H1 (cell line): ENCODE data around the gene PLXNB3. TPM values are rescaled to one million over a fixed set of nuclear protein-coding genes. Genes with fewer than 3 reads are reported as not detected.
A peak's percentile ranks its signal among the peaks of the same experiment; 100 is the strongest.
"Not testable (repeated sequence)": the region's sequence is repeated elsewhere in the genome, so short reads cannot be mapped to it uniquely, and the experiment has no call there.

ENCODE experiments used
- CTCF ChIA-PET: fragments of 300-600 bp; sonication (Branson Sonifier 250); formaldehyde crosslinking; loops from one replicate; lab custom pipeline; 2021; ENCODE audit not compliant: partially characterized antibody; lab: Charles Lee
- POLR2A ChIA-PET: fragments of 300-600 bp; sonication (Branson Sonifier 250); formaldehyde crosslinking; loops from one replicate; lab custom pipeline; 2021; ENCODE audit warnings: inconsistent platforms; ENCODE audit not compliant: partially characterized antibody; lab: Charles Lee
- DNase-seq, 2 experiments: peaks; one replicate each; pipeline versions ENCODE4 v3.0.0 to v3.0.0-alpha.2; 2010 to 2022; ENCODE audit warnings: low spot score in 2 of 2, low read depth in 1 of 2, mixed read lengths in 1 of 2
- FAIRE-seq: peaks from 2 replicates; lab custom pipeline; 2011; peaks lifted over from hg19 to GRCh38; lab: Jason Lieb, UNC
- H2AFZ ChIP-seq: 2 replicates; pipeline ENCODE4 v1.8.1; 2012; ENCODE audit warnings: low read length, inconsistent platforms
- H2AK5ac ChIP-seq: 2 replicates; pipeline ENCODE4 v1.6.1; 2013; ENCODE audit warnings: low read depth, low read length
- H2BK120ac ChIP-seq: replicated peaks from 2 replicates; pipeline ENCODE3; 2013; ENCODE audit warnings: low read depth, low read length, inconsistent platforms
- H2BK12ac ChIP-seq: 2 replicates; pipeline ENCODE4 v1.6.1; 2013; ENCODE audit warnings: low read depth, low read length
- H2BK15ac ChIP-seq: 2 replicates; pipeline ENCODE4 v1.6.1; 2013; ENCODE audit warnings: low read length
- H2BK20ac ChIP-seq: 2 replicates; pipeline ENCODE4 v1.6.1; 2013; ENCODE audit warnings: low read length
- H2BK5ac ChIP-seq: 2 replicates; pipeline ENCODE4 v1.6.1; 2013; ENCODE audit warnings: low read depth, low read length
- H3K14ac ChIP-seq: 2 replicates; pipeline ENCODE4 v1.6.1; 2013; ENCODE audit warnings: inconsistent platforms; ENCODE audit not compliant: insufficient read length
- H3K18ac ChIP-seq: 2 replicates; pipeline ENCODE4 v1.6.1; 2013; ENCODE audit warnings: low read length; ENCODE audit errors: extremely low read depth
- H3K23ac ChIP-seq: 2 replicates; pipeline ENCODE4 v1.6.1; 2013; ENCODE audit warnings: inconsistent platforms; ENCODE audit not compliant: insufficient read length
- H3K23me2 ChIP-seq: 2 replicates; pipeline ENCODE4 v1.6.1; 2013; ENCODE audit warnings: low read depth, low read length
- H3K27ac ChIP-seq: 2 replicates; pipeline ENCODE4 v1.6.1; 2011; ENCODE audit warnings: low read depth, low read length, inconsistent platforms
- H3K27me3 ChIP-seq, 4 experiments: replicated peaks in 1 of 4; 1 replicate in 1 of 4; 2 replicates in 3 of 4; pipeline versions ENCODE4 v1.6.1 to v1.8.1; 2011 to 2013; ENCODE audit warnings: low read length in 3 of 4, mild to moderate bottlenecking in 3 of 4, inconsistent platforms in 2 of 4, mixed read lengths in 2 of 4, moderate library complexity in 1 of 4; ENCODE audit not compliant: control insufficient read depth in 3 of 4, insufficient read depth in 3 of 4; ENCODE audit errors: extremely low read depth in 1 of 4
- H3K36me3 ChIP-seq, 4 experiments: 2 replicates each; pipeline versions ENCODE4 v1.6.1 to v1.8.1; 2011 to 2013; ENCODE audit warnings: mild to moderate bottlenecking in 4 of 4, low read length in 3 of 4, moderate library complexity in 2 of 4, control low read depth in 1 of 4, inconsistent platforms in 1 of 4; ENCODE audit not compliant: insufficient read depth in 4 of 4, control insufficient read depth in 2 of 4
- H3K4ac ChIP-seq: replicated peaks from 2 replicates; pipeline ENCODE3; 2013; ENCODE audit warnings: low read length, low read depth, mixed read lengths, inconsistent platforms; ENCODE audit not compliant: insufficient read length
- H3K4me1 ChIP-seq, 4 experiments: replicated peaks in 1 of 4; 1 replicate in 1 of 4; 2 replicates in 3 of 4; pipeline versions ENCODE4 v1.6.1 to v1.8.1; 2011 to 2013; ENCODE audit warnings: low read length in 3 of 4, inconsistent platforms in 2 of 4, mixed read lengths in 1 of 4; ENCODE audit not compliant: insufficient read depth in 4 of 4, control insufficient read depth in 3 of 4
- H3K4me2 ChIP-seq, 2 experiments: 2 replicates each; pipeline versions ENCODE4 v1.6.1 to v1.8.1; 2011 to 2013; ENCODE audit warnings: low read depth in 2 of 2, low read length in 2 of 2, control low read depth in 1 of 2, inconsistent platforms in 1 of 2, mild to moderate bottlenecking in 1 of 2; ENCODE audit not compliant: insufficient read depth in 1 of 2
- H3K4me3 ChIP-seq, 4 experiments: fragments of 200-600, 300-600 bp in 1 of 4; sonication (generic), shearing (Covaris generic), sonication (Bioruptor Twin) in 1 of 4; 2 replicates each; pipeline versions ENCODE4 v1.5.1 to v1.8.1; 2011 to 2016; ENCODE audit warnings: low read length in 4 of 4, low read depth in 3 of 4, control low read depth in 2 of 4, inconsistent platforms in 2 of 4, mild to moderate bottlenecking in 2 of 4, mixed read lengths in 1 of 4, moderate library complexity in 1 of 4; ENCODE audit not compliant: insufficient read depth in 2 of 4; ENCODE audit errors: extremely low read depth in 1 of 4
- H3K56ac ChIP-seq: replicated peaks from 2 replicates; pipeline ENCODE3; 2013; ENCODE audit warnings: low read depth, mild to moderate bottlenecking, mixed read lengths, low read length, inconsistent platforms; ENCODE audit not compliant: insufficient read length
- H3K79me1 ChIP-seq: 2 replicates; pipeline ENCODE4 v1.6.1; 2013; ENCODE audit warnings: low read depth, low read length, control low read depth
- H3K79me2 ChIP-seq, 2 experiments: 2 replicates each; pipeline versions ENCODE4 v1.6.1 to v1.8.1; 2012 to 2013; ENCODE audit warnings: low read length in 2 of 2, mild to moderate bottlenecking in 2 of 2, inconsistent platforms in 1 of 2; ENCODE audit not compliant: insufficient read depth in 2 of 2, control insufficient read depth in 1 of 2
- H3K9ac ChIP-seq, 4 experiments: replicated peaks in 1 of 4; 1 replicate in 1 of 4; 2 replicates in 3 of 4; pipeline versions ENCODE4 v1.6.1 to v1.8.1; 2011 to 2013; ENCODE audit warnings: low read depth in 3 of 4, low read length in 3 of 4, control low read depth in 2 of 4, mild to moderate bottlenecking in 2 of 4, moderate library complexity in 2 of 4, inconsistent platforms in 1 of 4; ENCODE audit errors: extremely low read depth in 1 of 4
- H3K9me3 ChIP-seq, 2 experiments: 2 replicates each; pipeline versions ENCODE4 v1.6.1 to v1.8.1; 2012 to 2013; ENCODE audit warnings: mild to moderate bottlenecking in 2 of 2, moderate library complexity in 2 of 2, control low read depth in 1 of 2, inconsistent platforms in 1 of 2, low read depth in 1 of 2, low read length in 1 of 2, mixed read lengths in 1 of 2; ENCODE audit not compliant: insufficient read depth in 2 of 2
- H4K20me1 ChIP-seq, 2 experiments: replicated peaks in 1 of 2; 2 replicates each; pipeline versions ENCODE3 to v1.8.1; 2011 to 2013; ENCODE audit warnings: inconsistent platforms in 2 of 2, low read length in 2 of 2, mild to moderate bottlenecking in 1 of 2; ENCODE audit not compliant: insufficient read depth in 2 of 2, control insufficient read depth in 1 of 2
- H4K5ac ChIP-seq: 2 replicates; pipeline ENCODE4 v1.6.1; 2013; ENCODE audit warnings: low read length, low read depth, mixed read lengths, inconsistent platforms; ENCODE audit not compliant: insufficient read length
- H4K8ac ChIP-seq: 2 replicates; pipeline ENCODE4 v1.8.0; 2013; ENCODE audit warnings: mild to moderate bottlenecking, moderate library complexity, low read length, inconsistent platforms; ENCODE audit not compliant: insufficient read depth; ENCODE audit errors: extremely low read depth
- H4K91ac ChIP-seq: replicated peaks from 2 replicates; pipeline ENCODE3; 2013; ENCODE audit warnings: low read length, mixed read lengths, inconsistent platforms; ENCODE audit not compliant: insufficient read length
- WGBS, 2 experiments: shearing (Covaris generic) in 1 of 2; methylation state at CpG; one replicate each; pipeline versions ENCODE4 v1.1.6 to v1.1.7; 2013 to 2015; ENCODE audit warnings: low lambda C conversion rate in 2 of 2, mixed read lengths in 2 of 2, inconsistent platforms in 1 of 2, low coverage in 1 of 2, missing lambda C conversion rate in 1 of 2; ENCODE audit not compliant: insufficient replicate concordance in 2 of 2, insufficient coverage in 1 of 2, insufficient read length in 1 of 2; ENCODE audit errors: extremely low coverage in 1 of 2, missing lambda C conversion rate in 1 of 2; 5-methylcytosine and 5-hydroxymethylcytosine counted together
- polyA plus RNA-seq, 7 experiments: library from polyadenylated mRNA; depleted of rRNA in 3 of 7; stranded (reverse) in 5 of 7; unstranded in 2 of 7; fragments of >200 nt in 5 of 7; fragments of 200-250 nt in 2 of 7; gene quantifications; 1 replicate in 5 of 7; 2 replicates in 1 of 7; 4 replicates in 1 of 7; pipeline versions ENCODE4 v1.2.1 to v1.2.3, GENCODE V29; 2011 to 2013; ENCODE audit warnings: missing spikeins in 2 of 7, mixed read lengths in 2 of 7
- total RNA-seq: library from RNA; stranded (reverse); fragmentation: NEBNext Ultra II Directional; extraction: Animal tissue kit (Norgen Biotek cat#: 25700); gene quantifications from 2 replicates; pipeline ENCODE4 v1.2.1, GENCODE V29; 2021

Gene PLXNB3
- total and polyA plus RNA-seq, 2 of the 8 experiments (the other 6 are each of a cell fraction or from before 2014, with no cell fraction given), result 1.2 to 2.7 TPM

- CTCF ChIA-PET, H2AFZ ChIP-seq, H3K56ac ChIP-seq, H3K36me3 ChIP-seq, H3K14ac ChIP-seq, H3K4ac ChIP-seq, H3K79me2 ChIP-seq, H4K5ac ChIP-seq, H2BK5ac ChIP-seq, H2BK15ac ChIP-seq, H3K27ac ChIP-seq, H2BK12ac ChIP-seq, H2AK5ac ChIP-seq, H2BK120ac ChIP-seq, H3K4me3 ChIP-seq, H3K18ac ChIP-seq, H4K20me1 ChIP-seq, H3K4me2 ChIP-seq, H3K23ac ChIP-seq, POLR2A ChIA-PET, DNase-seq, H3K4me1 ChIP-seq, H3K23me2 ChIP-seq, H3K79me1 ChIP-seq, H3K27me3 ChIP-seq, H4K91ac ChIP-seq, H3K9ac ChIP-seq, H3K9me3 ChIP-seq, FAIRE-seq, H4K8ac ChIP-seq, H2BK20ac ChIP-seq: not testable (repeated sequence)
- 100% methylated on average over 4 of the region's 14 CpGs; no CpG with 5 or more reads in 1 of the 2 experiments for WGBS, 2 experiments
Observed at GRCh38 chrX:153742111-153742510, 21.9 kb upstream of the PLXNB3 start.

GRCh38 chrX:153742796-153743467 is 21.1 kb upstream of the PLXNB3 start:
- H2BK12ac ChIP-seq, H3K56ac ChIP-seq, H3K9ac ChIP-seq, H3K4ac ChIP-seq, H2BK20ac ChIP-seq, H3K79me1 ChIP-seq, H4K20me1 ChIP-seq, H2BK15ac ChIP-seq, CTCF ChIA-PET, H3K14ac ChIP-seq, H4K8ac ChIP-seq, H3K27me3 ChIP-seq, H4K91ac ChIP-seq, H3K23me2 ChIP-seq, H3K36me3 ChIP-seq, H2AK5ac ChIP-seq, DNase-seq, H2BK120ac ChIP-seq, H2AFZ ChIP-seq, FAIRE-seq, H3K23ac ChIP-seq, H3K4me1 ChIP-seq, H4K5ac ChIP-seq, H3K27ac ChIP-seq, H3K9me3 ChIP-seq, H2BK5ac ChIP-seq, H3K18ac ChIP-seq, H3K79me2 ChIP-seq: not testable (repeated sequence)
- WGBS, 2 experiments, result 85% methylated on average over 20 of the region's 32 CpGs; no CpG with 5 or more reads in 1 of the 2 experiments
- POLR2A ChIA-PET, result interaction anchor here (0.6 kb wide), 1 partner anchor 16 kb away, joined by 4 read pairs; no protein-coding TSS in a partner anchor
- H3K4me3 ChIP-seq, result peak overlapping the region in 1 of 4 experiments; percentile 60; a peak in 1 of 8 replicates
- H3K4me2 ChIP-seq, result peak overlapping the region; percentile 60 to 65; a peak in 3 of 4 replicates
